NCI-H187 treated with DMSO at 0.1 percent for 48 hours (cell line): ENCODE data around the gene USP36.
"Not testable (repeated sequence)": the region's sequence is repeated elsewhere in the genome, so short reads cannot be mapped to it uniquely, and the experiment has no call there.

Source experiments
- DNase-seq: peaks from one replicate; lab custom pipeline; 2025; lab: John Stamatoyannopoulos, UW

Gene USP36

DNA sequence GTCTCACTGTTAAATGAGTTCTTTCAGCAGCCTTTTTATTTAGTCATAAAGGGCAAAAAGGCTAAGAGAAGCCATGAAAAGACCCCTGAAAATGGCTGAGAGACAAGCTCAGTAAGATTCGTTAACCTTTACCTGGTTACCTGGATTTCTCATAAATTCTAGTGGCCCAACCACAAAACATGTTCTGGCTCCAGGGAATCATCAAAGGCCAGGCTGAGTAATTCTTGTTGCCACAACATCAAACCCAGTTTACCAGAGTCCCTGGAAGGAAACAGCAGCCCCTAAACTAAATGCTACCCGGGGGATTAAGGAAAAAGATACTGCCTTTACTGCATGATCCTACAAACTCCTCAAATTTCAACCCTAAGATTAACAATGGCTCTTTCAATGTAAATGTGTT, 74.4 kb downstream of the USP36 start:
- no peak for DNase-seq

DNA sequence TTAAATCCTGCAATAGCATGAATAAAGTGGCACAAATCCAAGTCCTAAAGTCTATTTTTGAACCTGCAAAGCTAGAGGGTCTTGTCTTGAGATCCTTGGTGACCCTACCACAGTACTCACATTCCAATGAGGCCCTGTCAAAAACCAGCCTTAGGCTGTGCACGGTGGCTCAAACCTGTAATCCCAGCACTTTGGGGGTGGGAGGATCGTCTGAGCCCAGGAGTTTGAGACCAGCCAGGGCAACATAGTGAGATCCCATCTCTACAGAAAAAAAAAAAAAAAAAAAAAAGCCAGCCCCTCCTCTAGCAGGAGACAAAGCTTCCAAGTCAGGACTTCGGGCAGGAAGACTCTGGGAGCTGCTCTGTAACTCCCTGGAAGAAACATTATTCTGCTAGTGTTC, 74.8 kb downstream of the USP36 start:
- no peak for DNase-seq

DNA sequence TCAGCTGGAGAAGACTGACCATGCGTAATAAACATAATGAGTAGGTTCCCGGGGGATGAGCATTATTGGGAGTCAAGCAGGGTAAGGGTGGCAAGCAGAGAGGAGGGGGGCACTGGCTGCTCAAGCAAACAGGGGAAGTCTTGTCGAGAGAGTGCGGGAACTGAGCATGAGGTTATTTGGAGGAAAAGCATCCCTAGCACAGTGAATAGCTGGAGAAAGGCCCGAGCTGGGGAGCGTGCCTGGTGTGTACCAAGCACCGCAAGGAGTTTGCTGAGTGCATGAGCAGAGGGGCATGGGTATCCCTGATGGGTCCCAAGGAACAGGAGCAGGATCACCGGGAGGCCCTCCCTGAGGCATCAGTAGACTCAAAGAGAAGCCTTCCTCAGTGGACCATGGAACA, 75.7 kb downstream of the USP36 start:
- DNase-seq: no peak

DNA sequence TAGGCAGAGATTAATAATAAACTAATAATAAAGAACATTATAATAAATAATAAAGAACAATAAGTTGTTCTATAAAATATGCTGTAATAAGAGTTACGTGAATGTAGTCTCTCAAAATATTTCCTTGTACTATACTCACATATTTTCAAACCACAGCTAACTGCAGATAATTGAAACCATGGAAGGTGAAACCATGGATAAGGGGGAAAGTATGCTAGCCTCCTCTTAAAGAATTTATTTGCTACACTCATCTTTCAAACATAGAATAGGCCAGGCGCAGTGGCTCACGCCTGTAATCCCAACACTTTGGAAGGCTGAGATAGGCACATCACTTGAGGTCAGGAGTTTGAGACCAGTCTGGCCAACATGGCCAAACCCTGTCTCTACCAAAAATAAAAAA, 77.1 kb downstream of the USP36 start:
- DNase-seq: no peak

DNA sequence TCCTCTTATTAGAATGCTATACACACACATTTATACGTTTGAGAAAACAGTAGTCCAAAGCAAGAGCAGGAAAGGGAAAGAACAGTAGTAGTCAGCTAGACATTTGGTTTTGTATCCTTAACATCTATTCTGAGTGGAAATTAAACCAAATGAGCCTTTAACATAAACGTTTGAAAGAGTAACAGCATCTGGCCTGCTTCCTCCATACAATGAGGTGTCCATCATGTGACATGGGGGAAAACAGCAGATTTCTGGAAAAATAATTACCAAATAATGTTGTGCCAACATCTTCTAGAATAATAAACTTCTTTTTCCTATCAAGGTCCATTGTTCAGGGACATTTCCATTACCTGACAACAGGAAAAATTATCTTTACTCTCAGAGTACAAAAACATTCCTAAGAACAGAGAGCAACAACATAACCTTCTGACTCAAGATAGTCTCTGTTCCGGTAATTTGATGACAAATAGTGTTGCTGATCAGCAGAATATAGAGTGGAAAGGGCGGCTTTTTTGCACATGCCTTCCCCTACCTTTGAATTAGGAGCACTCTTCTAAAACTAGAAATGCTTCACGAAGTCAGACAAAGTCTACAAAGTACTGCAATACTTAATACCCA, 78.7 kb downstream of the USP36 start:
- no peak for DNase-seq

DNA sequence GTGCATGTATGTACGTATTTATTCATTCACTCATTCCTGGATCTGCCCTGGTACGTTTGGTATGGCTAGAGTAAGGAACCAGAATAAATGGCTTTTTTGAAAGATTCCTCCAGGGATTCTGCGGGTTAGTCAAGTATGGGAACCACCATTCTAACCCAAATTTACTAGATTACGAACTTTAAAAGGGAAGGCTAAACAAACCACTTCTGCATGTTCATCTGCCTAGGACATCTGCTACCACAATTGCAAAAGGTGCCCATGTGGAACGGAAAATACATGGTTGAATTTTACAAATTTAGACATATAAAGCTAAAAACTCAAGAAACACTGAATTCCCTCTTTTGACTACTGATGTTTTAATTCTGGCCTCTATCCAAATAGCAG, 80.7 kb downstream of the USP36 start:
- no peak for DNase-seq

DNA sequence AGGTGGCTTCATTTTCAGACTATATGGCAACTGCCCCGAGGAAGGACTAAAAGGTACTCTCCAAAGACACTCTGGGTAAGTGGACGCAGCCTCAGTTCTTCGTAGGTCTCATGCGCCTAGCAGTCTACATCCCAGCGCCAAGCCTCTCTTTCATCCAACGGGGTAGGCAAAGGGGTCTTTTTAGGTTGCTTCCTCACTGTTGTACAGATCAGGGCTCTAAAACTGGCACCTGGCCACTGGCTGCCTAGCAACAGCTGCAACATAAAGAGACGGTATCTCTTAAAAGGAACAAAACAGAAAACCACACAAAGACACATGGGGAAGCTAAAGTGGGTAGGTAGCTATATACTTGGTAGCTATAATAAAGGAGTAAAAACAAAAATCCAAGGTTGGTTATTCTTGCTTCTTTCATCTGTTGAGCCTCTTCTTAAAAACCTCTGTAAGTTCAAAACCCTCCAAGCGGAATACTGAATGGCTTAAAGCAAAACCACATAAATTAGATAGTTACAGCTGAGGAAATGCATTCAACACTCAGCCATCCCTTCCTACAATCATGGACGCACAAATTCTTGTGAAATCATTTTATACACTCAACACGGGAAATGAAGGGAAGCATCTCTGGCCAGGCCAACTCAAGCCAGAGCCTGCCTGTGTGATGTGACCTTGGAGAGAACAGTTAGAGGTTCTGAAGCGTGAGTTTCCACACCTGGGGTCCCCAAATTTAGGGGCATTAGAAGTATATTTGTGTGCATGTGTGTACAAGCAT, 81.2 kb downstream of the USP36 start:
- DNase-seq: no peak

DNA sequence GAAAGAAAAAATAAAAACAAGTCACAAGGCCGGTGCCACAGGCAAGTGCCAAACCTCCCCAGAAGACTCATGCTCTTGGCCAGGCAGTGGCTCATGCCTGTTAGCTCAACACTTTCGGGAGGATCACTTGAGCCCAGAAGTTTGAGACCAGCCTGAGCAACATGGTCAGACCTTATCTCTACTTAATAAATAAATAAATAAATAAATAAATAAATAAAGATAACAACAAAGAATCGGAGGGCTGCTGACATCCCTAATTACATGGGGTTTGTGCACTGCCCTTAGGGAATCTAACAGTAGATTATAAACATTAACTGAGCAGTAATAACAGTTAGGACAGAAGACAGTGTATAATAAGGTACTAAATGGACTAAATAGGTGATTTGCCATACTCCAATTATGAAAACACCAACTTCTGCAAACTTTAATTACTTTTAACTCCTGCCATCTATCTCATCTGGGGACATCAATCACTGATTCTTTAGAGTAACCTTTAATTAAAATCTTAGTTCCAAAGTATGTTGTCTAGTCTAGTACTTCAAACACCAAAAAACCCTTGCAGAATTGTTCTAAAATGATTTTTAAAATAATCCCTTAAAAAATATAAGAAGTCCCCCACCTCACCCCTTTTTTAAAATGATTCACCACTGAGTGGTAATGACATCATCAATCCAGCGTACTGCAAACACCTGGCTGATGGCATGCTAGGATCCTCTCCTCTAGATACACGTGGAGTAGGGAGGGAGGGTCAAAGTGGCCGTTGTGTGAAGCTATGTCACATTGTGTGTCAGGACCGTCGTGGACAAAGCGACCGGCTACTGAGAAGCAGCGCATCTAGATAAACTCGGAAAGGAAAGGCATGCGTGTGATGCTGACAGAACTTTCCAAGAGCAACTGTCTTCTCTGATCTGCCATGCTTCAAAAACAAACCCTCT, 87.0 kb downstream of the USP36 start:
- no peak for DNase-seq

DNA sequence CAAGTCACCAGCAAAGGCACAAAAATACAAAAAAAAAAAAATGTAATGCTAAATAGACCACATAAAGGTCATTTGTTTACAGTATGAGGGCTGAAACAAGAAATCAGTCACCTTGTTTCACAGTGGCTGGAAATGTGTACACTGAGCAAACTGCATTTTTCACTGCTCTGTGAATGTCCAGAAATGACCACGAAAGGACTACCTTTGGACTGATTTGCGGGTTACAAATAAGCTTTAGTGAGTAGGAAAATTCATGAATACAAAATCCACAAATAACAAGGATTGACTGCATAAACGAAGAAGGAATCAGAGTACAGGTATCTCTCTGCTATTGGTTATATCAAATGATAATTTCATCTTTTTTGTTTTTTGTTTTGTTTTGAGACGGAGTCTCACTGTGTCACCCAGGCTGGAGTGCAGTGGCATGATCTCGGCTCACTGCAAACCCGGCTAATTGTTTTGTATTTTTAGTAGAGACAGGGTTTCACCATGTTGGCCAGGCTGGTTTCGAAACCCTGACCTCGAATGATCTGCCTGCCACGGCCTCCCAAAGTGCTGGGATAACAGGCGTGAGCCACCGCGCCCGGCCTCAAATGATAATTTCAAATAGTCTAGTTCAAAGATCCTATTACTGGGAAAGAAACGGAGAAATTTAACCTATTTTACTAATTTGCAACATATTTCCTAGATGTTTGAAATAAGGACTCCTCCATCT, 89.0 kb downstream of the USP36 start:
- DNase-seq: no peak

DNA sequence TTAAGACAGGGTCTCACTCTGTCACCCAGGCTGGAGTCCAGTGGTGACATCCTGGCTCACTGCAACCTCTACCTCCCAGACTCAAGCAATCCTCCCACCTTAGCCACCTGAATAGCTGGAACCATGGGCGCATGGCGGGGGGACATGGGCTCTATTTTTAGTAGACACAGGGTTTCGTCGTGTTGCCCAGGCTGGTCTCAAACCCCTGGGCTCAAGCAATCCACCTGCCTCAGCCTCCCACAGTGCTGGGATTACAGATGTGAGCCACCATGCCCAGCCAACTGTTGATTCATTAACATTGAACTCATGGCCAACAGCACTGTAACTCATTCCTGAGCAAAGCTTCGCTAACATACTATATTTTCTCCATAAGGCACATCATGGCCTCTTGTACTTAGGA, 89.6 kb downstream of the USP36 start:
- DNase-seq: not testable (repeated sequence)

DNA sequence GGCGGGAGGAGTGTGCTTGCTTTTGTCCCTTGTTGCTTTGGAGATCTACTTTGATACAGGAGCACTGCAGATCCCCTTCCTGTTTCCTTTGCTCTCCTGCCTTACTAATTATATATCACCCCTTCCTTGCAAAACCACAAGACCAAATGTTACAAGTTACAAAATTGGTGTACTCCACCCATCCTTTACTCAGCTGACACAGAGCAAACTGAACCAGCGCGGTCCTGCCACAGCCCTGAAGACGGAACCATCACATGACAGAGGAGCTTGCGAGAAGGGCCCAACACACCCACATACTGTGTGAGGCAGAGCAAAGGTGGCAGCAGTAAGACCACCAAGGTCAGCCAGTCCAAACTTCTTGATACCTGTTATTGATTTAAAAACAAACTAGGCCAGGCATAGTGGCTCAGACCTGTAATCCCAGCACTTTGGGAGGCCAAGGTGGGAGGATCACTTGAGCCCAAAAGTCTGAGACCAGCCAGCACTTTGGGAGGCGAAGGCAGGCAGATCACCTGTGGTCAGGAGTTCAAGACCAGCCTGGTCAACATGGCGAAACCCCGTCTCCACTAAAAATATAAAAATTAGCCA, 91.8 kb downstream of the USP36 start:
- no peak for DNase-seq

DNA sequence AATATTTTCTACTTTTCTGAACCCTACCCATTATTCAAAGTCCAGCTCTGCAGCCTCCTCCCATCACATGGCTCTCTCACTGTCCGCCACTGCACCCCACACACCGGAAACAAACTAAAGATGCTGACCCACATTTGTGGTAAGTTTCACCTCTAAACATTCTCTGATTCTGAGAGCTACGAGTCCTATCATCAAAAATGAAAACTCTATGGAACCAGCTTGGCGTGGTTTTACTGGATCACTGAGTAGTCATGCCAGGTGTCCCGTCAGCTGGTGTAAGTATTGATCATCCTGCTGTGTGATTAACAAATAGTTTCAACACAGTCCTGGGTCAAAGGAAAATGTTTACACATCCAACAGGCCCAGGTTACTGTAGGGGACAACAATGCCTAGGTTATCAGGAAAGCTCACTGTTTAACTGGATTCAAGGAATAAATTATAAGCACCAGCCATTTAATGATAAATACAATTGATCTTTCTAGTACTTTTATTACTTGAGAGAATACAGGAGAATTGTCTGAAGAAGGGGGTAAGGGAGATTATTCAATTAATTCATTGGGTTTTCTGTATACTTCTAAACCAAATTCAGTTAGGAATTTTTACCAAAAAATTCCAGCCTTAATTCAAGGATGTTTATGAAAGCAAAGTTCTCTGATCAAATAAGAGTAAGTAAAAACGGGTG, 92.4 kb downstream of the USP36 start:
- DNase-seq: no peak

DNA sequence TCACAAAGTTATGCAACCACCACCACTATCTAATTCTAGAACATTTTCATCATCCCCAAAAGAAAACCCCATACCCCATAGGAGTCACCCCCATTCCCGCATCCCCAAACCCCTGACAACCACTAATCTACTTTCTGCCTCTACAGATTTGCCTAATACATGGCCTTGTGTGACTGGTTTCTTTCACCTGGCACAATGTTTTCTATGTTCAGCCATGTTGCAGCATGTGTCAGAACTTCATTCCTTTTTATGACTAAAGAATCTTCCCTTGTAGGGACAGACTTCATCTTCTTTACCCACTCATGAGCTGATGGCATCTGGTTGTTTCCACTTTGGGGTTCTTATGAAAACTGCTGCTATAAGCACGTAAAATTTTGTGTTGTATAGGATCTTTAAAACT, 93.1 kb downstream of the USP36 start:
- DNase-seq: no peak

DNA sequence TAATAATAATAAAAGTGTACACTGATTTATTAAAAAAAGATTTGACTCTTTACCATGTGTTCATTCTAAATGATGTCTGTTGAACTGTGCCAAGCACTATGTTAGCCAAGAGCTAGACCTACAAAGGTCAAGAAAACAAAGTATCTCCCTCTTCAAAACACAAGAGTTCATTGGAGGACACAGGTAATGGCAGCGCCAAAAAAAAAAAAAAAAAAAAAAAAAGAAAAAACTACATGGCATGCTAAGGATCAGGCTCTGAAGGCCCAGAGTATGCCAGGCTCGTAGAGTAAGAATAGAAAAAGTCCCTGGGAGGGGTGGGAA, 93.7 kb downstream of the USP36 start:
- DNase-seq: no peak

DNA sequence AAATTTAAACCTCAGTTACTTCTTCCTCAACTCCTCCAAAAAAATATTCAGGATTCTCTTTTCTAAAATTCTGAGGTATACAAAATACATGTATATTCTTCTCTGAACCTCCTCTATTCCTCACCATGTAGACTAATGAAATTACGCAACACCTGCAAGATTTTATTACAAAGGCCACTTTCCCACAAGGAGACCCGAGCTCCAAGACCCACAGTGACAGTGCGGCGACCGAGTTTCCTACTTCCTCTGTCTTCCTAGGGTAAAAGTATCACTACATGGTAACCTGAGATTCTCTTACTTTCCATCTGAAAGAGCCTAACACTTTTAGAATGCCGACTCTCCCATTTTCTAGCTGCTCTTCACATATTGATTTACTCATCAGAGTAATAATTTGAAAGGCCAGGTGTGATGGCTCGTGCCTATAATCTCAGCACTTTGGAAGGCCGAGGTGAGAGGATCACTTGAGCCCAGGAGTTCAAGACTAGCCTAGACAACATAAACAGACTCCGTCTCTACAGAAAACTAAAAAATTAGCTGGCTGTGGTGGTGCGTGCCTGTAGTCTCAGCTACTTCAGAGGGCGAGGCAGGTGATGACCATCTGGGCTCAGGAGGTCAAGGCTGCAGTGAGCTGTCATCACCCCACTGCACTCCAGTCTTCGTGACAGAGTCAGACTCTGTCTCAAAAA, 94.2 kb downstream of the USP36 start:
- no peak for DNase-seq
